Panc1 (cell line): ENCODE data around the gene MED14. TPM values are rescaled to one million over a fixed set of nuclear protein-coding genes. Genes with fewer than 3 reads are reported as not detected.

Source experiments
- ATAC-seq: fragments of 200-7000 bp; cut with Tn5 transposase; 2 replicates; pipeline ENCODE4 v1.9.1; 2020; ENCODE audit warnings: mild to moderate bottlenecking, moderate library complexity
- BruUV-seq: library from RNA; stranded (reverse); fragments of 400-500 nt; replicated peaks from 2 replicates; lab custom pipeline; 2021; lab: Mats Ljungman, UMichigan
- CTCF ChIA-PET: fragments of 300-600 bp; sonication (Branson Sonifier 250); formaldehyde crosslinking; loops from one replicate; lab custom pipeline; 2022; ENCODE audit warnings: antibody characterized with exemption; lab: Charles Lee
- POLR2A ChIA-PET: fragments of 300-600 bp; sonication (Branson Sonifier 250); formaldehyde crosslinking; loops from one replicate; lab custom pipeline; 2022; ENCODE audit warnings: antibody characterized with exemption; lab: Charles Lee
- DNase-seq: peaks from one replicate; pipeline ENCODE4 v3.0.0-alpha.2; 2010; ENCODE audit warnings: low read depth, low spot score
- H3K27ac ChIP-seq: 2 replicates; pipeline ENCODE4 v1.5.1; 2011; ENCODE audit warnings: mild to moderate bottlenecking, low read length, inconsistent platforms
- H3K27me3 ChIP-seq: fragments of 200-500 bp; sonication (Bioruptor generic); 2 replicates; pipeline ENCODE4 v1.6.0; 2014; ENCODE audit warnings: low read length, inconsistent platforms; ENCODE audit not compliant: control insufficient read depth, insufficient read depth
- H3K36me3 ChIP-seq: fragments of 200-500 bp; sonication (Bioruptor generic); 2 replicates; pipeline ENCODE4 v1.5.1; 2014; ENCODE audit warnings: inconsistent platforms, mild to moderate bottlenecking, low read length, moderate library complexity; ENCODE audit not compliant: control insufficient read depth, insufficient read depth
- H3K4me1 ChIP-seq: 2 replicates; pipeline ENCODE4 v1.5.1; 2011; ENCODE audit warnings: inconsistent platforms, mild to moderate bottlenecking, low read length, moderate library complexity; ENCODE audit not compliant: control insufficient read depth, insufficient read depth
- H3K4me3 ChIP-seq, 2 experiments: 2 replicates each; pipeline ENCODE4 v1.5.1; 2011 to 2012; ENCODE audit warnings: low read depth in 2 of 2, low read length in 2 of 2, mild to moderate bottlenecking in 2 of 2, inconsistent platforms in 1 of 2, moderate library complexity in 1 of 2
- H3K9me3 ChIP-seq: fragments of 200-500 bp; sonication (Bioruptor generic); 2 replicates; pipeline ENCODE4 v1.5.1; 2014; ENCODE audit warnings: low read depth, mild to moderate bottlenecking, inconsistent platforms, low read length, moderate library complexity; ENCODE audit not compliant: control insufficient read depth, insufficient read depth
- POLR2AphosphoS5 ChIP-seq: IDR thresholded peaks from 2 replicates; pipeline ENCODE4 v1.6.1; 2012; ENCODE audit warnings: mild to moderate bottlenecking, low read depth, low read length, moderate library complexity
- SIN3A ChIP-seq: IDR thresholded peaks from 2 replicates; pipeline ENCODE4 v1.6.1; 2012; ENCODE audit warnings: low read depth, mild to moderate bottlenecking, low read length, moderate library complexity, borderline replicate concordance; ENCODE audit not compliant: insufficient read depth
- TCF7L2 ChIP-seq: IDR thresholded peaks from 2 replicates; pipeline ENCODE4 v1.6.1; 2011; ENCODE audit warnings: mild to moderate bottlenecking, low read depth, low read length, inconsistent platforms
- in situ Hi-C: cut with HindIII; loops from 2 replicates; pipeline ENCODE4 v1.10.0; 2016; ENCODE audit warnings: low sequenced_read_pairs, low pct_unique_long_range_greater_than_20kb
- intact Hi-C: fragments of 100-400 bp; cut with micrococcal nuclease; formaldehyde crosslinking; loops from one replicate; pipeline ENCODE4 v1.10.0; 2022; ENCODE audit not compliant: unreplicated experiment
- total RNA-seq: library from RNA; stranded (reverse); gene quantifications from one replicate; pipeline ENCODE4 v1.2.1, GENCODE V29; 2021; ENCODE audit not compliant: unreplicated experiment
- TF ChIP-seq, protein P1 (sequence below), 2 experiments: IDR thresholded peaks; 2 replicates each; pipeline ENCODE4 v1.6.1; 2011 to 2012; ENCODE audit warnings: low read depth in 2 of 2, control low read depth in 1 of 2, low read length in 1 of 2, mild to moderate bottlenecking in 1 of 2, moderate library complexity in 1 of 2; ENCODE audit not compliant: insufficient read depth in 1 of 2
- TF ChIP-seq, protein P2 (sequence below): fragments of 450-650 bp; IDR thresholded peaks from 2 replicates; pipeline ENCODE4 v1.5.1; 2017; ENCODE audit warnings: mild to moderate bottlenecking

MED14 gene
- total RNA-seq, 1 experiment from 2014 or later = 45.4 TPM

DNA sequence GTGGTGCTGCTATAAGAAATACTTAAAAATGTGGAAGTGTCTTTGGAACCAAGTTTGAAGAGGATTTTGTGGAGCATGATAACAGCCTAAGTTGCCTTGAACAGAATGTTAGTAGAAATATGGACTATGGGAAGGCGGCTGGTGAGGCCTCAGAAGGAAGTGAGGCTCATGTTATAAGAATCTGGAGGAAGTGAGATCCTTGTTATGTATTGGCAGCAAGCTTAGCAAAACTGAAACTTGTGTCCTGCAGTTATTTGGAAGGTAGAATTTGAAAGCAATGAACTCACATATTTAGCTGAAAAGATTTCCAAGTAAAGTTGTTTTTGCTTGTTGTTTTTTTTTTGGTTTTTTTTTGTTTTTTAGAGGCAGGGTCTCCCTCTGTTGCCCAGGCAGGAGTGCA, 13.6 kb upstream of the MED14 start:
- H3K27ac ChIP-seq = no peak overlapping the region
- intact Hi-C loops = no loop called here
- BruUV-seq = no TSS peak
- no peaks in the 10 kb centered on the region for H3K9me3 ChIP-seq
- DNase-seq = no peak
- H3K27me3 ChIP-seq = no peaks in the 10 kb centered on the region
- TF ChIP-seq POLR2AphosphoS5 (no peak), SIN3A (no peak), TCF7L2 (no peak)
- TF ChIP-seq, protein P1, sequence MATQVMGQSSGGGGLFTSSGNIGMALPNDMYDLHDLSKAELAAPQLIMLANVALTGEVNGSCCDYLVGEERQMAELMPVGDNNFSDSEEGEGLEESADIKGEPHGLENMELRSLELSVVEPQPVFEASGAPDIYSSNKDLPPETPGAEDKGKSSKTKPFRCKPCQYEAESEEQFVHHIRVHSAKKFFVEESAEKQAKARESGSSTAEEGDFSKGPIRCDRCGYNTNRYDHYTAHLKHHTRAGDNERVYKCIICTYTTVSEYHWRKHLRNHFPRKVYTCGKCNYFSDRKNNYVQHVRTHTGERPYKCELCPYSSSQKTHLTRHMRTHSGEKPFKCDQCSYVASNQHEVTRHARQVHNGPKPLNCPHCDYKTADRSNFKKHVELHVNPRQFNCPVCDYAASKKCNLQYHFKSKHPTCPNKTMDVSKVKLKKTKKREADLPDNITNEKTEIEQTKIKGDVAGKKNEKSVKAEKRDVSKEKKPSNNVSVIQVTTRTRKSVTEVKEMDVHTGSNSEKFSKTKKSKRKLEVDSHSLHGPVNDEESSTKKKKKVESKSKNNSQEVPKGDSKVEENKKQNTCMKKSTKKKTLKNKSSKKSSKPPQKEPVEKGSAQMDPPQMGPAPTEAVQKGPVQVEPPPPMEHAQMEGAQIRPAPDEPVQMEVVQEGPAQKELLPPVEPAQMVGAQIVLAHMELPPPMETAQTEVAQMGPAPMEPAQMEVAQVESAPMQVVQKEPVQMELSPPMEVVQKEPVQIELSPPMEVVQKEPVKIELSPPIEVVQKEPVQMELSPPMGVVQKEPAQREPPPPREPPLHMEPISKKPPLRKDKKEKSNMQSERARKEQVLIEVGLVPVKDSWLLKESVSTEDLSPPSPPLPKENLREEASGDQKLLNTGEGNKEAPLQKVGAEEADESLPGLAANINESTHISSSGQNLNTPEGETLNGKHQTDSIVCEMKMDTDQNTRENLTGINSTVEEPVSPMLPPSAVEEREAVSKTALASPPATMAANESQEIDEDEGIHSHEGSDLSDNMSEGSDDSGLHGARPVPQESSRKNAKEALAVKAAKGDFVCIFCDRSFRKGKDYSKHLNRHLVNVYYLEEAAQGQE (IDR thresholded peaks at IDR 0.05; ENCODE audit: insufficient read depth in 1 of 2, low read depth in 2 of 2, low read length in 1 of 2) = no peak
- TF ChIP-seq, protein P2, sequence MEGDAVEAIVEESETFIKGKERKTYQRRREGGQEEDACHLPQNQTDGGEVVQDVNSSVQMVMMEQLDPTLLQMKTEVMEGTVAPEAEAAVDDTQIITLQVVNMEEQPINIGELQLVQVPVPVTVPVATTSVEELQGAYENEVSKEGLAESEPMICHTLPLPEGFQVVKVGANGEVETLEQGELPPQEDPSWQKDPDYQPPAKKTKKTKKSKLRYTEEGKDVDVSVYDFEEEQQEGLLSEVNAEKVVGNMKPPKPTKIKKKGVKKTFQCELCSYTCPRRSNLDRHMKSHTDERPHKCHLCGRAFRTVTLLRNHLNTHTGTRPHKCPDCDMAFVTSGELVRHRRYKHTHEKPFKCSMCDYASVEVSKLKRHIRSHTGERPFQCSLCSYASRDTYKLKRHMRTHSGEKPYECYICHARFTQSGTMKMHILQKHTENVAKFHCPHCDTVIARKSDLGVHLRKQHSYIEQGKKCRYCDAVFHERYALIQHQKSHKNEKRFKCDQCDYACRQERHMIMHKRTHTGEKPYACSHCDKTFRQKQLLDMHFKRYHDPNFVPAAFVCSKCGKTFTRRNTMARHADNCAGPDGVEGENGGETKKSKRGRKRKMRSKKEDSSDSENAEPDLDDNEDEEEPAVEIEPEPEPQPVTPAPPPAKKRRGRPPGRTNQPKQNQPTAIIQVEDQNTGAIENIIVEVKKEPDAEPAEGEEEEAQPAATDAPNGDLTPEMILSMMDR = no peak
- ATAC-seq = no peak
- ChIA-PET CTCF (no interaction called here), POLR2A (no interaction called here)
- no peaks in the 10 kb centered on the region for H3K36me3 ChIP-seq
- no peaks in the 10 kb centered on the region for H3K4me1 ChIP-seq
- no peak overlapping the region for H3K4me3 ChIP-seq
- in situ Hi-C loops = no loop called here

DNA sequence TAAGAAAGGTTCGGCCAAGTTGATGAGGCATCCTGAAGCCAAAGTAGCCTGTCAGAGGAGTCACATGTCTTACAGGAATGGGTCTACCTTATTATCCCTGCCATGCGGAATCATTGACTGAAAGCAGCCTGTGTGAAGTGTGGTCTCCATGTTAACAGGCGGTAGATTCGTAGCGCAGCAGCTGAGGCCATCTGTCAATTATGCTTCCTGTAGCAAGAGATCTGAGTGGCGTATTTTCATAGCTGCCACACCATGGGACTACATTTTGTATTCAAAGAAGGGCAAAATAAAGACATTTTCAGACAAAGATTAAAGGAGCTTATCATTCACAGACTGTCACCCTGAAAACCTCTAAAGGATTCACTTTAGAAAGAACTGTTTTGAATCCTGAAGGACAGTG, 11.2 kb upstream of the MED14 start:
- no peaks in the 10 kb centered on the region for H3K36me3 ChIP-seq
- ATAC-seq (no peak), DNase-seq (no peak)
- ChIA-PET POLR2A (no interaction called here), CTCF (no interaction called here)
- in situ Hi-C loops = no loop called here
- no peak overlapping the region for H3K4me3 ChIP-seq
- H3K27me3 ChIP-seq = no peaks in the 10 kb centered on the region
- no peak for TF ChIP-seq SIN3A
- TF ChIP-seq, protein P1 (IDR thresholded peaks at IDR 0.05; ENCODE audit: insufficient read depth in 1 of 2, low read depth in 2 of 2, low read length in 1 of 2) = no peak
- TF ChIP-seq POLR2AphosphoS5 = no peak
- TF ChIP-seq, protein P2 = no peak
- TF ChIP-seq TCF7L2 = no peak
- no peaks in the 10 kb centered on the region for H3K9me3 ChIP-seq
- intact Hi-C loops = no loop called here
- BruUV-seq = no TSS peak
- no peak overlapping the region for H3K27ac ChIP-seq
- no peaks in the 10 kb centered on the region for H3K4me1 ChIP-seq
